ENCODE results near the gene BCAS1.
"Not testable (repeated sequence)": the region's sequence is repeated elsewhere in the genome, so short reads cannot be mapped to it uniquely, and the experiment has no call there.

BCAS1 gene

GRCh38 chr20:54020348-54020747, 50.0 kb downstream of the BCAS1 start:
- no peak for DNase-seq (ENCODE audit: low read depth in 2 of 3, low spot score in 2 of 3)

GRCh38 chr20:54019585-54019984, 50.8 kb downstream of the BCAS1 start:
- DNase-seq (ENCODE audit: low read depth in 2 of 3, low spot score in 2 of 3), result no peak

- no peak for DNase-seq (ENCODE audit: low read depth in 2 of 3, low spot score in 2 of 3)
These were observed 51.3 kb downstream of the BCAS1 start for GRCh38 chr20:54019127-54019526.

- no peak for DNase-seq (ENCODE audit: low read depth in 2 of 3, low spot score in 2 of 3)
These were observed 52.5 kb downstream of the BCAS1 start for GRCh38 chr20:54017846-54018245.

GRCh38 chr20:54015496-54015895, 54.9 kb downstream of the BCAS1 start:
- no peak for DNase-seq (ENCODE audit: low read depth in 2 of 3, low spot score in 2 of 3)

- no peak for DNase-seq (ENCODE audit: low read depth in 2 of 3, low spot score in 2 of 3)
These were observed 56.0 kb downstream of the BCAS1 start for GRCh38 chr20:54014293-54014926.

GRCh38 chr20:54013471-54013870, 56.9 kb downstream of the BCAS1 start:
- DNase-seq (ENCODE audit: low read depth in 2 of 3, low spot score in 2 of 3), result no peak

GRCh38 chr20:54011346-54011745, 59.0 kb downstream of the BCAS1 start:
- no peak for DNase-seq (ENCODE audit: low read depth in 2 of 3, low spot score in 2 of 3)

GRCh38 chr20:54006216-54006615, 64.2 kb downstream of the BCAS1 start:
- DNase-seq (ENCODE audit: low read depth in 2 of 3, low spot score in 2 of 3), result not testable (repeated sequence)

- no peak for DNase-seq (ENCODE audit: low read depth in 2 of 3, low spot score in 2 of 3)
These were observed 64.9 kb downstream of the BCAS1 start for GRCh38 chr20:54005524-54005923.

GRCh38 chr20:54004445-54004844, 65.9 kb downstream of the BCAS1 start:
- DNase-seq (ENCODE audit: low read depth in 2 of 3, low spot score in 2 of 3), result no peak

- no peak for DNase-seq (ENCODE audit: low read depth in 2 of 3, low spot score in 2 of 3)
These were observed 67.7 kb downstream of the BCAS1 start for GRCh38 chr20:54002741-54003140.

GRCh38 chr20:54002056-54002575, 68.3 kb downstream of the BCAS1 start:
- no peak for DNase-seq (ENCODE audit: low read depth in 2 of 3, low spot score in 2 of 3)

- no peak for DNase-seq (ENCODE audit: low read depth in 2 of 3, low spot score in 2 of 3)
These were observed 69.5 kb downstream of the BCAS1 start for GRCh38 chr20:54000914-54001313.

- no peak for DNase-seq (ENCODE audit: low read depth in 2 of 3, low spot score in 2 of 3)
These were observed 70.1 kb downstream of the BCAS1 start for GRCh38 chr20:54000262-54000661.

- DNase-seq (ENCODE audit: low read depth in 2 of 3, low spot score in 2 of 3), result no peak
These were observed 71.3 kb downstream of the BCAS1 start for GRCh38 chr20:53999077-53999476.

- DNase-seq (ENCODE audit: low read depth in 2 of 3, low spot score in 2 of 3), result no peak
These were observed 73.6 kb downstream of the BCAS1 start for GRCh38 chr20:53996584-53997486.

GRCh38 chr20:53995949-53996348, 74.4 kb downstream of the BCAS1 start:
- DNase-seq (ENCODE audit: low read depth in 2 of 3, low spot score in 2 of 3), result no peak

GRCh38 chr20:53994088-53994487, 76.3 kb downstream of the BCAS1 start:
- no peak for DNase-seq (ENCODE audit: low read depth in 2 of 3, low spot score in 2 of 3)

GRCh38 chr20:53993310-53993709, 77.1 kb downstream of the BCAS1 start:
- no peak for DNase-seq (ENCODE audit: low read depth in 2 of 3, low spot score in 2 of 3)

GRCh38 chr20:53990768-53991450, 79.5 kb downstream of the BCAS1 start:
- no peak for DNase-seq (ENCODE audit: low read depth in 2 of 3, low spot score in 2 of 3)

- DNase-seq (ENCODE audit: low read depth in 2 of 3, low spot score in 2 of 3), result no peak
These were observed 80.4 kb downstream of the BCAS1 start for GRCh38 chr20:53990003-53990402.
